NCI-H345 (cell line): Measurements from ENCODE around the gene REXO5.
"Not testable (repeated sequence)": the region's sequence is repeated elsewhere in the genome, so short reads cannot be mapped to it uniquely, and the experiment has no call there.

ENCODE experiments used
- DNase-seq: peaks from one replicate; lab custom pipeline; 2025; lab: John Stamatoyannopoulos, UW

Gene REXO5

DNA sequence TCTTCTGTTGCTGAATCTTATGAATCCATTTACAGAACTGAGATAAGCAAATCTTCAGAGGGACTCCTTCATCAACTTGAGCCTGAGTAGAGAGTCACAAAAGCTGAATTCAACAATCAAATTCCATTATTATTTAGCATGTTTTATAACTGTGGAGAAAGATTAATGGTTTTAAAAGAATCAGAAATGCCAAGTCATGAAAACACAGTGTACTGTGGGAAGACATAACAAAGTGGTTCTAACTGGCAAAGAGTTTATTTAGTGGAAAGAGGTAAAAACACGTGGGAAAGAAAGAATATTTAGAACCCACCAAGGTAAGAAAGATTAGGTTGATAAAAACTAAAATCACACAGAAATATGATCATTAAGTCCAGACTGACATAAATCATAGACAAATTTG lies 5.0 kb upstream of the REXO5 start:
- DNase-seq: no peak

DNA sequence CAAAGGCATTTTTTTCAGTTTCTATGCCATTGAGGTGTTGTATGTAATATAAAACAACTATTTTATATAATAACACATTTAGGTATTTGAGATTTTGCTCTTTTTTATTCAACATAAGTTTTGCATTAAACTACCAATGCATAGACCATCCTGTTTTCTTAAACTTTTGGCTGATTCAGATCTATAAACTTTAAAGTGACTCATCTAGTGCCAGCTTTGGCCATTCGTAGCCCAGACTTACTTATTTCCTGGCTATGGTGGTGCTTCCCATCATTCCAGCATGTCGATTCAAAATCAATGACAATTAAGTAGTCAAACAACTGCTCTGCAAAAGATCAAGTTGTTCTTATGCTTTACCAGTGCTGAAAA lies 3.2 kb upstream of the REXO5 start:
- DNase-seq: no peak

DNA sequence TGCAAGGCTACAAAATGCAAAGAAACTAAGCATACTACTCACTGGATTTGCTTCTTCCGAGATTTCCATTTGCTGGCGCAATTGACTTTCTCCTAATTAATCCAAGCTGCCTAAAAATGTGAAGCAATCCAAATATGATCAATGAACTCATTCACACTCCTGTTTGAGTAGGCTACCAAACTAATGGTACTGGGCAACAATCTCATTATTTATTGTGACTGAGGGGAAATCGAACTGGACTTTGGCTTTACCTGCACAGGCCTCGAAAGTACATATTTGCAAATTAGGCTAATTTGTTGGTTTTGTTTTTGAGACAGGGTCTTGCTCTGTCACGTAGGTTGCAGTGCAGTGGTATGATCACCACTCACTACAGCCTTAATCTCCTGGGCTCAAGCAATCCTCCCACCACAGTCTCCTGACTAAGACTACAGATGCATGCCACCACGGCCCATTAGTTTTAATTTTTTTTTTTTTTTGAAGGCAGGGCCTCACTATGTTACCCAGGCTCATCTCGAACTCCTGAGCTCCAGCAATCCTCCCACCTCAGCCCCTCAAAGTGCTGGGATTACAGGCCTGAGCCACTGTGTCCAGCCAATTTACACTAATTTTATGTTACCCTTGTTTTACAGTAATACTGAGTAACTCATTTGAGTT lies 2.6 kb upstream of the REXO5 start:
- DNase-seq: no peak

DNA sequence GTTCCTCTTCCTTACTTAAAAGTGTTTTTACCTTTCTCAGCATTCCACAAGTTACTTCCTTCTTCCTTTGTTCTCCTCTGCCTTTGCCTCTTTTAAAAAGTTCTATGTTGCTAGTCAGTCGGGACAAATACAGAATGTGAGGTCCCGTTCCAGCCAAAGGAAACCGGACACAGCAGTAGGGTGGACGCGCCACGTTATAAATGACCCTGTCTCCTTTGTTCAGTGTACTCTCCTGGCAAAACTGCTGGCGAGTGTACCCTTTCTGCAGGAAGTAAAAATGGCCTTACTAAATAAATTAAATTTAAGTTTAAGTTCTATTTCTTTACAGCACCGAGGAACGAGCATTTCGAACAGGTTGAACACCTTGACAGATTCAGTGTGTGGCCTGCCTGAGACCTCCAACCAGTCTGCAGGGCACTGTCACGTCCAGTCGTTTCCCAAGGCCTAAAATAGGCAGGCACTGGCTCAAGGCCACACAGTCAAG lies 601 bp upstream of the REXO5 start:
- DNase-seq: not testable (repeated sequence)

DNA sequence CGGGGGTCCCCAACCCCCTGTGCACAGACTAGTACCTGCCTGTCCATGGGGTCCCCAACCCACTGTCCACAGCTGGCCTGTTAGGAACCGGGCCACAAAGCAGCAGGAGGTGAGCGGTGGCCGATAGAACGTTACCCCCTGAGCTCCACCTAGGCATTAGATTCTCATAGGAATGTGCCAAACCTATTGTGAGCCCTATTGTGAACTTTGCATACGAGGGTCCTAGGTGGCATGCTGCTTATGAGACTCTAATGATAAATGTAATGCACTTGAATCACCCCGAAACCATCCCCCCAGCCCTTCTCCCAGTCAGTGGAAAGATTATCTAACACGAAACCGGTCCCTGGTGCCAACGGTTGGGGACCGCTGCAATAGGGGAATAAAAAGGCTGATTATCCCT lies 1.5 kb downstream of the REXO5 start:
- no peak for DNase-seq

DNA sequence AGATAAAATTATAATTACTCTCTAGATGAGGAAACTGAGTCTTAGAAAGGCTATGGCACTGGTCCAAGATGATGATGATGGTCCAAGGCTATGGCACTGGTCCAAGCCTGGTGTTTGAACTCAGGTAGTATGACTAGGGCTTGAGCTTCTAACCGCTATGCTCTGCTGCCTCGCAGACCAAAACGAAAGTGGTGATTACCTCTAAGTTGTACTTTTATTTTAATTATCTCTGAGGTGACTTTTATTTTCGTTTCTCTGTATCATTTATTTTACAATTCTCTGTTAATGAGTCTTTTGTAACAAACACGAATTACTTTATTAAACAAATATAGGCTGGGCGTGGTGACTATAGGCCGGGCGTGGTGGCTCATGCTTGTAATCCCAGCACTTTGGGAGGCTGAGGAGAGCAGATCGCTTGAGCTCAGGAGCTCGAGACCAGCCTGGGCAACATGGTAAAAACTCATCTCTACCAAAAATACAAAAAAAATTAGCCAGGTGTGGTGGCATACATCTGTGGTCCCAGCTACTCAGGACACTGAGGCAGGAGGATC lies 5.6 kb downstream of the REXO5 start:
- DNase-seq: no peak

DNA sequence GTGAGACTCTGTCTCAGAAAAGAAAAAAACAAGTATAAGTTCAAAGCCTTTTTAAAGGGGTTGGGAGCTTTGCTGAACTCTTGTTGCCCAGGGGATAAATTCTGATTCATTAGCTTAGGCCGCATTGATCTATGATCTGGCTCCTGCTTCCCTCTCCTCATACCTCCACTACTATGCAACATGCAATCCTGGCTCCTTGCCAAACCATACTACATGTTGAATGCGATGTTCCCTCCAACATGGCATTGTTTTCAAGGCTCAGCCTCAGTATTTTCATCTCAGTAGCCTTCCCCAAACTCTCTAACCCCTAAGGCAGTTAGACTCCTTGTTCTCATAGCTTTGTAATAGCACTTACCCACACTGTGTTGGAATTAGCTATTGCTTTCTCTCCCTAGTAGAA lies 6.2 kb downstream of the REXO5 start:
- DNase-seq: no peak

- DNase-seq: no peak
Measured at GRCh38 chr16:20814784-20815183, 8.5 kb downstream of the REXO5 start.

- no peak for DNase-seq
Measured at GRCh38 chr16:20818929-20819585, 12.7 kb downstream of the REXO5 start.

DNA sequence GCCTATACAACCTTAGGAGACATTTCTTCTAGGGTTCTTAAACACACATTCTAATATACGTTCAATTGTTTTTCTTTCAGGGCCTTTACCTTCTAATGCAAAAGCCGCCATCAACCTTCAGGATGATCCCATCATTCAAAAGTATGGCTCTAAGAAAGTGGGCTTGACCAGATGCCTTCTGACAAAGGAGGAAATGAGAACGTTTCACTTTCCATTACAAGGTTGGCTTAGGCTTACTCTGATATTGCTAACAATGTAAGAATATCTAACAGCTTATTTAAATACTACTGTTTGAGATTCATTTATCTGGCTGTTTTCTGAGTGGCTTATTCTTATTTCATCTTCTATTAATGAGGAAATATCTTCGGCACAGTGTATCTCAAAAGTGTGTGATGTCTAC lies 15.4 kb downstream of the REXO5 start:
- no peak for DNase-seq

DNA sequence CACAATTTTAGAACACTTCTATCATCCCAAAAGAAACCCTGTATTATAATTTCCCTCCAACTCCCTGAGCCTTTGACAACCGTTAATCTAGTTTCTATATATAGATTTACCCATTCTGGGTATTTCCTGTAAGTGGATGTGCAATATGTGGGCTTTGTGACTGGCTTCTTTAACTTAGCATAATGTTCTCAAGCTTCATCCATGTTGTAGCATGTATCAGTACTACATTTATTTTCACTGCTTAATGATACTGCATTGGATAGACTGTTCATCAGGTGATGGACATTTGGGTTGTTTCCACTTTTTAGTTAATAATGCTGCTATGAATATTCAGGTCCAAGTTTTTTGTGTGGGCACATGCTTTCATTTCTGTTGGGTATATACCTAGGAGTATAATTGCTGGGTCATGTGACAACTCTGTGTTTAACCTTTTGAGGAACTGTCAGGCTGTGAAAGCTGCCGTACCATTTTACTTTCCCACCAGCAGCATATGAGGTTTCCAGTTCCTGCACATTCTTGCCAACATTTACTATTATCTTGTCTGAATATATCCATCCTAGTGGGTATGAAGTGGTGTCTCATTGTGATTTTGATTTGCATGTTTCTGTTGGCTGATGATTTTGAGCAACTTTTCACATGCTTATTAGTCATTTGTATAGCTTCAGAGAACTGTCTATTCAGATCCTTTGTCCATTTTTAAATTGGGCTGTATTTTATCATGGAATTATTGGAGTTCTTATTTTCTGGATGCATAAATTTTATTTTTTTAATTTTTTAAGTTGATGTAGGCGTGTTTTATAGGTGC lies 16.4 kb downstream of the REXO5 start:
- no peak for DNase-seq

GRCh38 chr16:20826039-20826566 lies 19.8 kb downstream of the REXO5 start:
- DNase-seq: no peak

- no peak for DNase-seq
Measured at GRCh38 chr16:20829536-20829935, 23.2 kb downstream of the REXO5 start.

DNA sequence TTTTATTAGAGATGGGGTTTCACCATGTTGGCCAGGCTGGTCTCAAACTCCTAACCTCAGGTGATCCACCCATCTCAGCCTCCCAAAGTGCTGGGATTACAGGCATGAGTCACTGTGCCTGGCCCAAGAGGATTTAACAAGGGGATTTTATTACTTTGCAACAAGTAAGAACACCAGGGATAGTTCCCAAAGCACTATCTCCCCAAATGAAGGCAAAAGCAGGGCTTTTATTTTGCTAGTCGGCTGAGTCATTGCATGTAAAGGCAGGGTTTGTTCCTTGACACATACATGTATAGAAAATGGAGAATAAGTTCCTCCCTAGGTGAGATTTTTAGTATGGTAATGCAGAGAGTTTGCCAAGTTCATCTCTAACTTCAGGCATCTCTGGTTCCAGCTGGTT lies 24.0 kb downstream of the REXO5 start:
- no peak for DNase-seq

DNA sequence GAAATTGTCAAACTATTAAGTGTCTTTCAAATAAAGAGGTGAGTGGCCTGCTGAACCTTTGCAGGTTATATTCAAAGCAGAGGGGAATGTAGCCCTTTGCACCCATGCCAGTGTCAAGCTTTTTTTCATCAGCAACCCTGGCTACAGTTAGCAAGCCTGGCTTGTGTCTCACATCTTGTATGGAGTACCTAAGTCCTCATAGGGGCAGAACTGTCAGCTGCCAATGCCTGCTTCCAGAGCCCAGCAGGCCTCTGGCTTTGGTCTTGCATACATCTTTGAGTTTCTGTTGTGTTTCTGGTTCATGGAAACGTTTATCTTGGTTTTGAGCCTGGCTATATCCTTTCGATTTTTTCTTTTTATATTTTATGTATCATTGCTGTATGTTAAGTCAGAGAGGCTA lies 26.8 kb downstream of the REXO5 start:
- DNase-seq: no peak

- DNase-seq: no peak
Measured at GRCh38 chr16:20838240-20838639, 31.9 kb downstream of the REXO5 start.

- DNase-seq: no peak
Measured at GRCh38 chr16:20839504-20839903, 33.2 kb downstream of the REXO5 start.

- DNase-seq: no peak
Measured at GRCh38 chr16:20844054-20844453, 37.7 kb downstream of the REXO5 start.

DNA sequence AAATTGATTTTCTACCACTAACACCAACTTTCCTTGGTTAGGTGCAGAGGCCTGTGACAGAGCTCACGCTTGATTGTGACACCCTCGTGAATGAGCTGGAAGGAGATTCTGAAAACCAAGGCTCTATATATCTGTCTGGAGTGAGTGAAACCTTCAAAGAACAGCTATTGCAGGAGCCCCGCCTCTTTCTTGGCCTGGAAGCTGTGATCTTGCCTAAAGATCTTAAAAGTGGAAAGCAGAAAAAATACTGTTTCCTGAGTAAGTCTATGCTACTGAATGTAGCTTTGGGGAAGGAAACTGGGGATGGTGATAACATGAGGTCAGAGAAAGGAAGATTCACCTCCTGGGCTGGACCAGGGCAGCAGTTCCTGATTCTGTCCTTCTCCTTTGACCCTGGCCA lies 38.3 kb downstream of the REXO5 start:
- DNase-seq: no peak

GRCh38 chr16:20846030-20846429 lies 39.7 kb downstream of the REXO5 start:
- no peak for DNase-seq

GRCh38 chr16:20846551-20846950 lies 40.2 kb downstream of the REXO5 start:
- no peak for DNase-seq

- no peak for DNase-seq
Measured at GRCh38 chr16:20847550-20847949, 41.2 kb downstream of the REXO5 start.
